CD4-positive, alpha-beta T cell (primary cell): ENCODE results near the gene TM9SF3. TPM values are rescaled to one million over a fixed set of nuclear protein-coding genes. Genes with fewer than 3 reads are reported as not detected.

Source experiments
- ATAC-seq: fragments of 200-7000 bp; cut with Tn5 transposase; one replicate; pipeline ENCODE4 v1.10.0; 2022; ENCODE audit warnings: mild to moderate bottlenecking; ENCODE audit not compliant: poor library complexity
- CTCF ChIA-PET: fragments of 350-600 bp; sonication (Branson Sonifier 250); formaldehyde crosslinking; loops from one replicate; lab custom pipeline; 2021; ENCODE audit warnings: antibody characterized with exemption, inconsistent platforms; lab: Charles Lee
- POLR2A ChIA-PET: fragments of 350-600 bp; sonication (Branson Sonifier 250); formaldehyde crosslinking; loops from one replicate; lab custom pipeline; 2021; ENCODE audit warnings: antibody characterized with exemption, inconsistent platforms; lab: Charles Lee
- DNase-seq, 14 experiments: peaks; one replicate each; pipeline ENCODE4 v3.0.0-alpha.2; 2013 to 2020; ENCODE audit warnings: mixed read lengths in 2 of 14
- H3K27ac ChIP-seq, 2 donors: one replicate each; pipeline versions ENCODE4 v1.5.1 to v1.7.0; 2013; ENCODE audit warnings: low read length in 2 of 2, low read depth in 1 of 2, mild to moderate bottlenecking in 1 of 2
- H3K27me3 ChIP-seq, 2 experiments: 1 replicate in 1 of 2; 2 replicates in 1 of 2; pipeline versions ENCODE4 v1.6.1 to v1.7.0; 2013; ENCODE audit warnings: low read length in 2 of 2, control low read depth in 1 of 2, mild to moderate bottlenecking in 1 of 2, moderate library complexity in 1 of 2; ENCODE audit not compliant: insufficient read depth in 2 of 2, control insufficient read depth in 1 of 2
- H3K36me3 ChIP-seq: one replicate; pipeline ENCODE4 v1.6.1; 2013; ENCODE audit warnings: low read length, control low read depth; ENCODE audit not compliant: insufficient read depth
- H3K4me1 ChIP-seq: one replicate; pipeline ENCODE4 v1.6.1; 2013; ENCODE audit warnings: low read length, control low read depth; ENCODE audit not compliant: insufficient read depth
- H3K4me3 ChIP-seq: one replicate; pipeline ENCODE4 v1.5.1; 2013; ENCODE audit warnings: mild to moderate bottlenecking, low read length, moderate library complexity
- H3K9me3 ChIP-seq, 2 experiments: 1 replicate in 1 of 2; 2 replicates in 1 of 2; pipeline versions ENCODE4 v1.6.1 to v1.7.0; 2013; ENCODE audit warnings: low read length in 2 of 2, mild to moderate bottlenecking in 2 of 2, control low read depth in 1 of 2, moderate library complexity in 1 of 2; ENCODE audit not compliant: control insufficient read depth in 1 of 2, insufficient read depth in 1 of 2
- H3K27ac Mint-ChIP-seq: one replicate; pipeline ENCODE4 v1.8.0; 2020; ENCODE audit warnings: mixed read lengths
- H3K27me3 Mint-ChIP-seq: one replicate; pipeline ENCODE4 v1.8.0; 2021; ENCODE audit warnings: mixed read lengths
- H3K36me3 Mint-ChIP-seq: one replicate; pipeline ENCODE4 v1.8.0; 2021; ENCODE audit warnings: low read depth, mixed read lengths
- H3K4me1 Mint-ChIP-seq: one replicate; pipeline ENCODE4 v1.8.0; 2021; ENCODE audit warnings: low read depth, mixed read lengths
- H3K4me3 Mint-ChIP-seq: one replicate; pipeline ENCODE4 v1.8.0; 2020; ENCODE audit warnings: mild to moderate bottlenecking, mixed read lengths
- H3K9me3 Mint-ChIP-seq: one replicate; pipeline ENCODE4 v1.8.0; 2020; ENCODE audit warnings: mixed read lengths
- intact Hi-C, 2 experiments: fragments of 100-400 bp; cut with DNase I in 1 of 2; cut with micrococcal nuclease in 1 of 2; formaldehyde crosslinking; loops; one replicate each; pipeline versions ENCODE4 v1.15.1 to v1.9.0; 2023 to 2025; cut with DNase I, micrococcal nuclease
- total RNA-seq, 174 experiments: library from RNA in 2 of 174; stranded (reverse) in 2 of 174; gene quantifications; one replicate each; pipeline ENCODE4 v1.2.3 and lab custom pipeline; 2021 to 2026
- TF ChIP-seq, protein P1 (sequence below): fragments of 200-600 bp; IDR thresholded peaks from one replicate; pipeline ENCODE4 v1.8.0; 2022; ENCODE audit warnings: antibody characterized with exemption, mild to moderate bottlenecking

TM9SF3 gene
- total RNA-seq, 2 experiments from 2014 or later = 92.4 to 92.7 TPM

DNA sequence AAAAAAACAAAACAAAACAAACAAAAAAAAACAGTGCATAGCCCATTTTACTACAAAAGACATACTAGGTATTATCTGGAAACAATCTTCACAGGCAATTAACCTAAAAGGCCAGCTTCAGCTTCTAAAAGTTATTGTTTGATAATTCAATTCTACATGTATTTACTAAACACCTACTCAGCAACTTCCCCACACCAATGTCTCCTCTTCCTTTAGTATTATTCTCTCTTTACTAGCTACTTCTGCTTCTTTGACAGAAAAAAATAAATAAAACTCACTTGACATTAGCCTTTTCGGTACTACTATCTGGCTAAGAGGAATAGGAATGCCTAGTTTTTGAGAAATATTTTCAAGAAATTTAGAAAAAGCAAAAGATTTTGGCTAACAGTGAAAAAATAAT lies 2.8 kb downstream of the TM9SF3 start:
- H3K4me1 Mint-ChIP-seq = peaks cover 64% of the 10 kb centered on the region
- H3K27ac Mint-ChIP-seq = peak overlapping the region; percentile 26
- H3K9me3 ChIP-seq = no peaks in the 10 kb centered on the region
- no peaks in the 10 kb centered on the region for H3K9me3 Mint-ChIP-seq
- H3K4me1 ChIP-seq = peaks cover 37% of the 10 kb centered on the region
- ATAC-seq = no peak
- no peaks in the 10 kb centered on the region for H3K27me3 ChIP-seq
- peak overlapping the region; percentile 35 for H3K4me3 Mint-ChIP-seq
- peaks cover 19% of the 10 kb centered on the region for H3K36me3 Mint-ChIP-seq
- H3K27ac ChIP-seq = no peak overlapping the region
- no peak overlapping the region for H3K4me3 ChIP-seq
- CTCF ChIA-PET = interaction anchor here (1.1 kb wide), 1 partner anchor 18 kb away, joined by 3 read pairs; no protein-coding TSS in a partner anchor
- H3K36me3 ChIP-seq = no peaks in the 10 kb centered on the region
- DNase-seq = no peak
- POLR2A ChIA-PET = interaction anchor here (0.6 to 1.2 kb wide), 2 partner anchors 8 to 250 kb away, joined by 3 to 5 read pairs; no protein-coding TSS in a partner anchor
- H3K27me3 Mint-ChIP-seq = no peaks in the 10 kb centered on the region
- TF ChIP-seq, protein P1, sequence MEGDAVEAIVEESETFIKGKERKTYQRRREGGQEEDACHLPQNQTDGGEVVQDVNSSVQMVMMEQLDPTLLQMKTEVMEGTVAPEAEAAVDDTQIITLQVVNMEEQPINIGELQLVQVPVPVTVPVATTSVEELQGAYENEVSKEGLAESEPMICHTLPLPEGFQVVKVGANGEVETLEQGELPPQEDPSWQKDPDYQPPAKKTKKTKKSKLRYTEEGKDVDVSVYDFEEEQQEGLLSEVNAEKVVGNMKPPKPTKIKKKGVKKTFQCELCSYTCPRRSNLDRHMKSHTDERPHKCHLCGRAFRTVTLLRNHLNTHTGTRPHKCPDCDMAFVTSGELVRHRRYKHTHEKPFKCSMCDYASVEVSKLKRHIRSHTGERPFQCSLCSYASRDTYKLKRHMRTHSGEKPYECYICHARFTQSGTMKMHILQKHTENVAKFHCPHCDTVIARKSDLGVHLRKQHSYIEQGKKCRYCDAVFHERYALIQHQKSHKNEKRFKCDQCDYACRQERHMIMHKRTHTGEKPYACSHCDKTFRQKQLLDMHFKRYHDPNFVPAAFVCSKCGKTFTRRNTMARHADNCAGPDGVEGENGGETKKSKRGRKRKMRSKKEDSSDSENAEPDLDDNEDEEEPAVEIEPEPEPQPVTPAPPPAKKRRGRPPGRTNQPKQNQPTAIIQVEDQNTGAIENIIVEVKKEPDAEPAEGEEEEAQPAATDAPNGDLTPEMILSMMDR = no peak
- intact Hi-C loops = loop anchor here (10.0 kb wide), 3 partner anchors 131 to 1551 kb away; partner anchors contain the start of genes MORN4 (in 1 of the 2) and R3HCC1L (in 1 of the 2)

DNA sequence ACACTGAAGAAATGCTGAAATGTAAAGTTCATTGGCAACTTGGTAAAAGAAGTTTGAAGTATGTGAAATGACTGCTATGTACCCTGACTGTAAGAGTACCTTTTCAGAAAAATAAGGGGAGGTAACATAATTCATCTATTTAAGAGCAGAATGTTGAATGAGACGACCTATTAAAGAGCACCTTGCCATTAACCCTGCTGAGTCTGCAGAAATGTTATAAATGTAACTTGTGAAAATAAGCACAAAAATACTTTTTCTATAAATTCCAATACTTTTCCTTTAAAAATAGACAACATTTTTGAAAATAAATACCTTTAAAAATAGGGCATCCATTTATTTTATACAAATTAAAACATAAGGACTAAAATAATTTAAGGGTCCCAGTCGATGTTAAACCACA lies 7.7 kb downstream of the TM9SF3 start:
- peaks cover 20% of the 10 kb centered on the region for H3K4me1 ChIP-seq
- no peaks in the 10 kb centered on the region for H3K9me3 Mint-ChIP-seq
- no peak overlapping the region for H3K27ac ChIP-seq
- no peaks in the 10 kb centered on the region for H3K27me3 ChIP-seq
- no peak overlapping the region for H3K27ac Mint-ChIP-seq
- ChIA-PET CTCF (no interaction called here), POLR2A (no interaction called here)
- intact Hi-C loops = no loop called here
- peaks cover 18% of the 10 kb centered on the region for H3K36me3 ChIP-seq
- DNase-seq (no peak), ATAC-seq (no peak)
- no peaks in the 10 kb centered on the region for H3K9me3 ChIP-seq
- H3K27me3 Mint-ChIP-seq = no peaks in the 10 kb centered on the region
- TF ChIP-seq, protein P1 = no peak
- peaks cover 91% of the 10 kb centered on the region for H3K4me1 Mint-ChIP-seq
- H3K36me3 Mint-ChIP-seq = peaks cover 47% of the 10 kb centered on the region
- H3K4me3 ChIP-seq = no peak overlapping the region
- H3K4me3 Mint-ChIP-seq = no peak overlapping the region

GRCh38 chr10:96578633-96579032 lies 8.2 kb downstream of the TM9SF3 start:
- intact Hi-C loops = no loop called here
- peaks cover 52% of the 10 kb centered on the region for H3K36me3 Mint-ChIP-seq
- no peak overlapping the region for H3K27ac ChIP-seq
- DNase-seq (no peak), ATAC-seq (no peak)
- H3K4me3 Mint-ChIP-seq = no peak overlapping the region
- no peak overlapping the region for H3K4me3 ChIP-seq
- ChIA-PET POLR2A (no interaction called here), CTCF (no interaction called here)
- H3K27me3 Mint-ChIP-seq = no peaks in the 10 kb centered on the region
- H3K4me1 ChIP-seq = peaks cover 18% of the 10 kb centered on the region
- peaks cover 91% of the 10 kb centered on the region for H3K4me1 Mint-ChIP-seq
- peaks cover 18% of the 10 kb centered on the region for H3K36me3 ChIP-seq
- H3K9me3 Mint-ChIP-seq = no peaks in the 10 kb centered on the region
- no peaks in the 10 kb centered on the region for H3K9me3 ChIP-seq
- no peak overlapping the region for H3K27ac Mint-ChIP-seq
- H3K27me3 ChIP-seq = no peaks in the 10 kb centered on the region
- TF ChIP-seq, protein P1 = no peak
